CD4-positive, alpha-beta T cell treated with Interleukin-6 at 100 ng/mL for 8 hours (primary cell): ENCODE data around the gene TNFRSF6B.

Experiments
- DNase-seq: peaks from one replicate; pipeline ENCODE4 v3.0.0-alpha.2; 2020; ENCODE audit warnings: mixed read lengths, low spot score

The TNFRSF6B gene

DNA sequence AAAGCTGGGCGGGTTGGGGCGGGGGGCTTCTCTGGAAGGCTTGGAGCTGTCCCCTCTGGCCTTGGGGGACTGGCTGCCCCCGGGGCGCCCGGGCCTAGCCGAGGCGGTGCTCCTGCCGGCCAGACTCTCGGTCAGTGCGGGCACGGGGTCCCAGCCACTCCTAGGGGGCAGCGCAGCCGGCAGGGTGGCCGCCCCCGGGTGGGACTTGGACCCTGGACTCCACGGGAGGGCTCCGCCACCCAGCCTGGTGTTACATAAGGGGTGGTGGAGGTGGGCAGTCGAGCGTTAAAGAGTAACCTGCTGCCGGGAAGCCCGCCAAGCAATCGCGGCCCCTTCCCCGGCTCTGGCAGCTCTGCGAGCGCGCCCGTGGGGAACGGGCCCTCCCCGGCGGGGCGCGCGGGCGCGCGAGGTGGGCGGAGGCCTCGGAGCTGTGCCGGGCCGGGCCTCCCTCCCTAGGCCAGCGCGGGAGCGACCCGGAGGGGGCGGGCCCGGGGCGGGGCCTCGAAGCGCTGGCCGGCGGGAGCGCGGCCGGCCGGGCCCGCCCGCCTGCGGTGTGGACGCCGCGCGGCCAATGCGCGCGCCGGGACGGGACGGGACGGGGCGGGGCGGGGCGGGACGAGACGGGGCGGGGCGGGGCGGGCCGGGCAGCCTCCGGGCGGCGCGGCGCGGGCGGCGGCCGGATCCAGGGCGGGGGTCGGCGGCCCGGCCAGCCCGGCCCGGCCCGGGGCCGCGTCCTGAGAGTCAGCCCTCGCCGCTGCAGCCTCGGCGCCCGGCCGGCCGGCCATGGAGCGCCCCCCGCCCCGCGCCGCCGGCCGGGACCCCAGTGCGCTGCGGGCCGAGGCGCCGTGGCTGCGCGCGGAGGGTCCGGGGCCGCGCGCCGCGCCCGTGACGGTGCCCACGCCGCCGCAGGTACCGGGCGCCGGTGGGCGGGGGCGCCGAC, 42.9 kb downstream of the TNFRSF6B start, which contains the start of gene SLC2A4RG:
Gene SLC2A4RG (plus strand): TSS at position 647 of the 940 bp plus-strand sequence. CDS start 137 bp downstream, at position 784.
- peak; percentile 70 for DNase-seq

DNA sequence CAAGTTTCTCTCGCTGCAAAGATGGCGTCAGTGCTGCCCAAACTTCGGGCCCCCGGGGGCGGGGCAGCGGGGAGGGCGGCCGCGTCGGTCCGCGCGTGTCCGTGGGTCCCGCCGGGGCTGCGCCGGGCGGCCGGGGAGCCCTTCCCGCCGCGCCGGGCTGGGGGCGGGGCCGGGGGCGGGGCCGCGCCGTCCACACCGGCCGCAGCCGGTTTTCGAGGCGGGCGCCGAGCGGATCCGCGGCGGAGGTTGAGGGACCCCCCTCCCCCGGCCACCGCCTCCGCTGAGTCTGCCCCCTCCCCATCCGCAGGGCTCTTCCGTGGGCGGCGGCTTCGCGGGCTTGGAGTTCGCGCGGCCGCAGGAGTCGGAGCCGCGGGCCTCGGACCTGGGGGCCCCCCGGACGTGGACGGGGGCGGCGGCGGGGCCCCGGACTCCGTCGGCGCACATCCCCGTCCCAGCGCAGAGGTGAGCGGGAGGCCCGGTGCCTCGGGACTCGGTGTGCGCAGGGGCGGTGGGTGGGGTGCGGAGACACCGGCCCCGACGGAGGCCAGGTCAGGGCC, 43.7 kb downstream of the TNFRSF6B start:
- peak; percentile 58 for DNase-seq

GRCh38 chr20:63740627-63741353, 44.3 kb downstream of the TNFRSF6B start:
- no peak for DNase-seq

DNA sequence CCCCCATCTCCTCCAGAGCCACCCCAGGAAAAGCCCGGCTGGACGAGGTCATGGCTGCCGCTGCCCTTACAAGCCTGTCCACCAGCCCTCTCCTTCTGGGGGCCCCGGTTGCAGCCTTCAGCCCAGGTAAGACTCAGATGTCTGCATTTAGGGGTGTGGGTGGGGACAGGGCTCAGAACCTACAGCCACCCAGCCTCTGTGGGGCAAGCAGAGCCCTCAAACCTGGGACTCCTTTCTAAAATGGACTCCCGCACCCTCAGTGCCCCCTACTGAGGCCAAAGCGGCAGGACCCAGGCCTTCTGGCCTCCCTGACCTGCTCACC, 44.9 kb downstream of the TNFRSF6B start:
- DNase-seq: no peak

GRCh38 chr20:63741676-63742380, 45.4 kb downstream of the TNFRSF6B start:
- no peak for DNase-seq

GRCh38 chr20:63742381-63743024, 46.1 kb downstream of the TNFRSF6B start:
- no peak for DNase-seq

DNA sequence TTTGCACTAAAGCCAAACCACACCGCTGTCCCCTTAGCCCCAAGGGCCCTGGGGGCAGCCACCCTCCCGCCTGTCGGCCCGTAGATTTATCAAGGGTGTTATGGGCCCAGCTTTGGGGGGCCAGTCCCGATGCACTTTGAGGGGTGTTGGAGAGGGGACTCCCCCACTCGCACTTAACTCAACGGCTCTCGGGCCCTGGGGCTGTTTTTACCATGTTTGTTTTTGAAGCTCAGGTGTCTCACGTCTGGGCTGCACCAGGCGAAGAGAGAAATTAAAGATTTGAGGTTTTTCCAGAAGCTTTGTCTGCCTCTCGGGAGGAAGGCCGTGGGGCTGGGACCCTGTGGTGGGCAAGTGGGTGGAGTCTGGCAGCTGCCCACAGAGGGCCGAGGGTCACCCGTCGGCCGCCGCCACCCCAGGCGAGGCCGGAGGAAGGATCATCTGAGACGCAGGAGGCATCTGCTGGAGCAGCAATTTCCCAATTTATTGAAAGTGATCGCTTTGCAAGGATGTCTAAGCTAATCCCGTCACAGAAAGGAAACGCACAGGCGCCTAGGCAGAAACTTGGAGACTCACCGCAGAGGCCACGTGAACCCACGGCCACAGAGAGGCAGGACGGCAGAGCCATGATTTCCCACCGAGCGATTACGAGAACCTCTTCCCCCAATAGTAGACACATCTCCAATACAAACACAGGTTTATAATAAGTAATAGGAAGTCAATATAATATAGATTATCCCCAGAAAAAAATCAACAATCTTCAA, 46.9 kb downstream of the TNFRSF6B start:
- DNase-seq: no peak

DNA sequence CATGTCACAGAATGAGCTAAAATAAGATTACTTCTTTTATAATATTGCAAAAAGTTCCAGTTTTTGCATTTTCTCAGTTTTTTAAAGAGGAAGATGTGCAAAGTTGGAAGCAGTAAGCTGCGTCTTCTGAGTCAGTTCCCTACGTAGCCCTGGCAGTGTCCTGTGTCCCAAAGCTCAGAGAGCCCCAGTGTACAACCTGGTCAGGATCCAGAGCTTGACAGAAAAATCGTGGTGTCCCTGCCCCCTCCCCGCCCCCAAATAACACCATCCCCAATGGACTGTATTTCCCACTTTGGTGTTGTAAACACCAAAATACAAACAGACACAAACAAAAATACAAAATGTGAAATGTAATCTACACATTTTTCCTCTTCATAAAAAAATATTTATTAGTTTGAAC, 47.7 kb downstream of the TNFRSF6B start:
- DNase-seq: no peak

GRCh38 chr20:63744574-63745423, 48.3 kb downstream of the TNFRSF6B start:
- DNase-seq: no peak

DNA sequence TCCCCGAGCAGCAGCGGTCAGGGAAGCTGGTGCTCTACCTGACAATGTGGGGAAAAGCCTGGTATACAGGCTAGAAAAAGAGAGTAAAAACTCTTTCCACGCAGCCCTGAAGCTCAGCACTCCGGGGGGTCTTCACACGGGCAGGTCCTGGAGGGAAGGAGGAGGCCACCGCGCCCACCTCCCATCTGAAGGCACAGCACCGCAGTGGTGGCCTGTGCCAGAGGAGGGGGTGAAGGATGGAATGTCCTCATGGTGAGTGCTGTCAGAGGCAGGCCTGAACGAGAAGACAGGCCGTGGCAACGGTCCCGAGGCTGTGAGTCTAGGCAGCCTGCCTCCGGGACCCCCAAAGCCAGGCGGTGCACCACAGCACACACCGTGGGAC, 49.0 kb downstream of the TNFRSF6B start:
- DNase-seq: no peak

- no peak for DNase-seq
Measured at GRCh38 chr20:63745961-63746731, 49.7 kb downstream of the TNFRSF6B start.

- DNase-seq: no peak
Measured at GRCh38 chr20:63746751-63747315, 50.4 kb downstream of the TNFRSF6B start.

DNA sequence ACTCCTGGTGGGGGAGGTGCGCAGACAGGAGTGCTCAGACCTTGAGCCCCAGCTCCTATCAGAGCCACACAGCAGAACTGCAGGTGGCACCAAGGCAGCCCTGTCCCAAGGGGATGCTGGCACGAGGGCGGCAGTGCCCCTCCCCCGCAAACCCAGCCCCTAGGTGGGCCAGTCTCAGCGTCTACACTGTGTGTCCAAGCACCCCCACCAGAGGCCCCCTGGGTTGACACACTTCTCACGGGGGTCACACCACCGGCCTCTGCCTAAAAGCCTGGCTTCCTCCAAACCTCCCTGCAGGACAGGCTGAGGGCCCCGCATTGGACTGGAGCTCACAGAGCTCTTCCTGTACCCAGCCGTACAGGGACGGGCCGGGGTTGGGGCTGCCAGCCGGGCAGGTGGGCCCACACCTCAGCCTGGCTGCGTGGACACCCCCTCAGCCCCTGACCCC, 51.2 kb downstream of the TNFRSF6B start:
- no peak for DNase-seq
